Measurements from ENCODE around the gene NSFL1C. TPM values are rescaled to one million over a fixed set of nuclear protein-coding genes. Genes with fewer than 3 reads are reported as not detected.

Gene NSFL1C
- total and polyA plus RNA-seq, 9 of the 15 experiments (the other 6 are each of a cell fraction or from before 2014, with no cell fraction given) = 20.8 to 119 (median 47.0) TPM

DNA sequence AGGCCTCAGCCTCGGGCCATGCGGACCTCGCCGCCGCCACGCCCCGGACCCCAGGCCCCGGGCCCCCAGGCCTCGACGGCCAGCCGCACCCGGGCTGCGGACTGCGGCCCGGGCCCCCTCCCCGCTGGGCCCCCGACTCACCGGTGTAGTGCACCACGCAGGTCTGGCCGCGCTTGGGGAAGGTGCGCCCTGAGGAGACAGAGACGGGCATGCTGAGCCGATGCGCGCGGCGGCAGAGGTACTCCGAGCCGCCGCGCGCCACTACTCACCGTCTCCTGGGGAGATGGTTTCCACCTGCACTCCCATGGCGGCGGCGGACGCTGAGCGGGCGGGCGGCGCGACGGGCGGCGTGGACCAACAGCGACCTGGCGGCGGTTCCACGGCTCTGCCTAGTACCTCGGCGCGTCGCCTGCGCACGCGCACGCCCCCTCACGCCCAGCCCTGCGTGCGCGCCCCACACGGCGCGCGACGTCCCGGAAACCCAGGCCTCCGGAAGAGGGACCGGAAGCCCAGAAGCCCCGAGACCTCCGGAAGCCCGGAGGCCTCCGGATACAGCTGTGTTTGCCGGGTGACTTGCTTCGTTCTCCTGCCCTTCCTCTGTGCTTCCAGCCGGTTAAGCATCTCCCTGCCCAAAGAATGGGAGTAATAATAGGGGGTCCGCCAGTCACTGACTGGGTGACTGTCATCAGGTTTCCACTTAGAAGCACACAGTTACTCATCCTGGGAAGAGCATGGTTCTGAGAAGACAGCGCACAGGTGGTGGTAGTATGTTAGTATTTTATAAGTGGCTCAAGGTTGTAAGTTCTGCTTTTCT is 73.7 kb downstream of the NSFL1C start, which contains the start of gene FKBP1A (continued):
- TF ChIP-seq JUN (IDR thresholded peaks at IDR 0.05; ENCODE audit: borderline replicate concordance, low read depth, low read length) (no peak), JUN (CRISPR knock-in tag; IDR thresholded peaks at IDR 0.05; ENCODE audit: borderline replicate concordance) (no peak), RBM34 (IDR thresholded peaks at IDR 0.05; ENCODE audit: borderline replicate concordance, insufficient read depth, low read length) (no peak), SMC3 (conservative IDR thresholded peaks at IDR 0.05; ENCODE audit: insufficient read depth, low read depth, low read length) (no peak), CEBPG (CRISPR knock-in tag; IDR thresholded peaks at IDR 0.05) (no peak), CEBPG (tag; conservative IDR thresholded peaks at IDR 0.05 in 1 of 2, IDR thresholded peaks at IDR 0.05 in 1 of 2) (no peak), ZKSCAN8 (CRISPR knock-in tag; IDR thresholded peaks at IDR 0.05) (no peak), PTRF (tag; IDR thresholded peaks at IDR 0.05) (no peak), CSDE1 (IDR thresholded peaks at IDR 0.05) (no peak), RBFOX2 (IDR thresholded peaks at IDR 0.05; ENCODE audit: low read depth, low read length) (peak; percentile 92), ZSCAN32 (CRISPR knock-in tag; IDR thresholded peaks at IDR 0.05) (no peak), NCOA6 (IDR thresholded peaks at IDR 0.05) (peak; percentile 84), JUND (IDR thresholded peaks at IDR 0.05; ENCODE audit: borderline replicate concordance, low read depth, low read length) (0 out of 2 replicates have a peak, but pooled peaks have one; percentile 28), JUND (tag; IDR thresholded peaks at IDR 0.05; ENCODE audit: borderline replicate concordance, low read depth, low read length) (no peak), U2AF1 (optimal IDR thresholded peaks at IDR 0.05; ENCODE audit: low read depth, low read length) (no peak), ZNF143 (CRISPR knock-in tag; IDR thresholded peaks at IDR 0.05) (no peak), GABPA (tag; conservative IDR thresholded peaks at IDR 0.05; ENCODE audit: low read depth) (peak; percentile 99), XRCC3 (IDR thresholded peaks at IDR 0.05) (no peak), ZNF146 (CRISPR knock-in tag; IDR thresholded peaks at IDR 0.05; ENCODE audit: unreplicated experiment) (no peak), SUPT5H (IDR thresholded peaks at IDR 0.05) (peak; percentile 34; the same call in 1 of the 2 replicates), FOSL1 (tag; conservative IDR thresholded peaks at IDR 0.05) (no peak), ZNF184 (CRISPR knock-in tag; IDR thresholded peaks at IDR 0.05) (no peak), BHLHE40 (IDR thresholded peaks at IDR 0.05; ENCODE audit: low read length) (peak; percentile 60)
- TF ChIP-seq, protein P1, sequence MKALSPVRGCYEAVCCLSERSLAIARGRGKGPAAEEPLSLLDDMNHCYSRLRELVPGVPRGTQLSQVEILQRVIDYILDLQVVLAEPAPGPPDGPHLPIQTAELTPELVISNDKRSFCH (CRISPR knock-in tag; IDR thresholded peaks at IDR 0.05) = no peak
- TF ChIP-seq, protein P1 (tag; IDR thresholded peaks at IDR 0.05) = no peak
- TF ChIP-seq, protein P2, sequence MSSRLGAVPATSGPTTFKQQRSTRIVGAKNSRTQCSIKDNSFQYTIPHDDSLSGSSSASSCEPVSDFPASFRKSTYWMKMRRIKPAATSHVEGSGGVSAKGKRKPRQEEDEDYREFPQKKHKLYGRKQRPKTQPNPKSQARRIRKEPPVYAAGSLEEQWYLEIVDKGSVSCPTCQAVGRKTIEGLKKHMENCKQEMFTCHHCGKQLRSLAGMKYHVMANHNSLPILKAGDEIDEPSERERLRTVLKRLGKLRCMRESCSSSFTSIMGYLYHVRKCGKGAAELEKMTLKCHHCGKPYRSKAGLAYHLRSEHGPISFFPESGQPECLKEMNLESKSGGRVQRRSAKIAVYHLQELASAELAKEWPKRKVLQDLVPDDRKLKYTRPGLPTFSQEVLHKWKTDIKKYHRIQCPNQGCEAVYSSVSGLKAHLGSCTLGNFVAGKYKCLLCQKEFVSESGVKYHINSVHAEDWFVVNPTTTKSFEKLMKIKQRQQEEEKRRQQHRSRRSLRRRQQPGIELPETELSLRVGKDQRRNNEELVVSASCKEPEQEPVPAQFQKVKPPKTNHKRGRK (tag; IDR thresholded peaks at IDR 0.05) = no peak
- TF ChIP-seq, protein P3, sequence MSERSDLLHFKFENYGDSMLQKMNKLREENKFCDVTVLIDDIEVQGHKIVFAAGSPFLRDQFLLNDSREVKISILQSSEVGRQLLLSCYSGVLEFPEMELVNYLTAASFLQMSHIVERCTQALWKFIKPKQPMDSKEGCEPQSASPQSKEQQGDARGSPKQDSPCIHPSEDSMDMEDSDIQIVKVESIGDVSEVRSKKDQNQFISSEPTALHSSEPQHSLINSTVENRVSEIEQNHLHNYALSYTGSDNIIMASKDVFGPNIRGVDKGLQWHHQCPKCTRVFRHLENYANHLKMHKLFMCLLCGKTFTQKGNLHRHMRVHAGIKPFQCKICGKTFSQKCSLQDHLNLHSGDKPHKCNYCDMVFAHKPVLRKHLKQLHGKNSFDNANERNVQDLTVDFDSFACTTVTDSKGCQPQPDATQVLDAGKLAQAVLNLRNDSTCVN (CRISPR knock-in tag; IDR thresholded peaks at IDR 0.05) = no peak
- TF ChIP-seq, protein P4, sequence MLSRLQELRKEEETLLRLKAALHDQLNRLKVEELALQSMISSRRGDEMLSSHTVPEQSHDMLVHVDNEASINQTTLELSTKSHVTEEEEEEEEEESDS (CRISPR knock-in tag; IDR thresholded peaks at IDR 0.05) = no peak
